Esophagus squamous epithelium (tissue), 5 donors: ENCODE measurements around the gene ATXN1. TPM values are rescaled to one million over a fixed set of nuclear protein-coding genes. Genes with fewer than 3 reads are reported as not detected.

Experiments used
- DNase-seq: peaks from one replicate; lab custom pipeline; 2025; lab: John Stamatoyannopoulos, UW
- H3K27ac ChIP-seq, 4 donors: fragments of 200-600 bp; sonication (generic); one replicate each; pipeline ENCODE4 v1.5.1; 2016 to 2019; ENCODE audit warnings: mild to moderate bottlenecking in 1 of 4
- H3K27me3 ChIP-seq, 4 donors: fragments of 200-600 bp; sonication (generic); 1 replicate in 3 of 4; 2 replicates in 1 of 4; pipeline versions ENCODE4 v1.5.1 to v1.6.0; 2017 to 2021; ENCODE audit warnings: antibody characterized with exemption in 1 of 4
- H3K36me3 ChIP-seq, 3 donors: fragments of 200-600 bp; sonication (generic); one replicate each; pipeline ENCODE4 v1.5.1; 2016 to 2019
- H3K4me1 ChIP-seq, 3 donors: fragments of 200-600 bp; sonication (generic); one replicate each; pipeline ENCODE4 v1.5.1; 2017 to 2019
- H3K4me3 ChIP-seq, 4 donors: fragments of 200-600 bp; sonication (generic); 1 replicate in 3 of 4; 2 replicates in 1 of 4; pipeline ENCODE4 v1.5.1; 2016 to 2019; ENCODE audit warnings: mild to moderate bottlenecking in 2 of 4, moderate library complexity in 1 of 4
- H3K9me3 ChIP-seq, 3 donors: fragments of 200-600 bp; sonication (generic); one replicate each; pipeline ENCODE4 v1.5.1; 2016 to 2019
- CTCF ChIP-seq, 6 experiments: fragments of 450-650 bp in 4 of 6; fragments of 200-600 bp in 2 of 6; sonication (generic) in 2 of 6; IDR thresholded peaks; one replicate each; pipeline ENCODE4 v1.5.1; 2016 to 2019; ENCODE audit warnings: antibody characterized with exemption in 6 of 6, mild to moderate bottlenecking in 4 of 6, moderate library complexity in 4 of 6
- POLR2A ChIP-seq, 4 donors: fragments of 450-650 bp; IDR thresholded peaks; one replicate each; pipeline ENCODE4 v1.6.1; 2017; ENCODE audit warnings: antibody characterized with exemption in 4 of 4, mild to moderate bottlenecking in 4 of 4, moderate library complexity in 3 of 4
- WGBS, 2 donors: methylation state at CpG; one replicate each; pipeline ENCODE4 v1.1.5; 2018; 5-methylcytosine and 5-hydroxymethylcytosine counted together
- intact Hi-C: fragments of 100-400 bp; cut with DNase I; formaldehyde crosslinking; loops from one replicate; pipeline ENCODE4 v1.15.0; 2022
- total RNA-seq, 4 donors: library from RNA; depleted of rRNA; stranded (reverse); fragments of >200 nt; gene quantifications; one replicate each; pipeline ENCODE4 v1.1.0, GENCODE V29; 2016
- donor health status: DM: yes; HTN: yes; CAD: no.

ATXN1 gene
- total RNA-seq, 4 donors from 2014 or later, result 17.5 to 50.5 (median 28.5) TPM

DNA sequence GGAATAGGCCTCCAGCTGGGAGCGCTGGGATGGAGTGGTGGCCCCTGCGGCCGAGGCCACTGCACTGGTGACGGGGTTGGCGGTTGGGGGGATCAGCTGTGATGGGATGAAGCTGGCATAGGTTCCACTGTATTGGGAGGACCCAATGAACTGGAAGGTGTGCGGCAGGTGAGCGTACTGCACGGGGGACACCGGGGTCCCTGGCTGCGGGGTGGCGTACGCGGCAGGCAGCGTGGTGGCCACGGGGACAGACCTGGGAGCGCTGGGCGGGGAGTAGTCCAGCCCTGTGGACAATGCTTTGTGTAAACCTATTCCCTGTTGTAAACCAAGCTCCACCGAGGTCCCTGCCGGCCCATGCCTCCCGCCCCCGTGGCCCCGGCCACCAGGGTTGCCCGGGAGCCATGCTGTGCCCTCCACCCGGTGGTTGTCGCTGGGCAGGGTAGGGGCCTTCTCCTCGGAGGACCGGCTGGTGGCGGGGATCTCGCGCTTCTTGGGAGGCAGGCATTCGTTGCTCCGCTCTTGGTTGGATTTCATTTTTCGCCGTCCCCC is 433.4 kb downstream of the ATXN1 start:
- DNase-seq, result no peak
- intact Hi-C loops, result no loop called here
- 94 to 95% methylated on average over 20 to 27 of the region's 34 CpGs for WGBS, 2 donors

GRCh38 chr6:16326971-16327776 is 434.1 kb downstream of the ATXN1 start:
- no peak overlapping the region for H3K4me3 ChIP-seq
- H3K27me3 ChIP-seq, result no peaks in the 10 kb centered on the region
- TF ChIP-seq CTCF (IDR thresholded peaks at IDR 0.05), result no peak
- TF ChIP-seq POLR2A (IDR thresholded peaks at IDR 0.05), result no peak
- peaks cover 12 to 28% (median 19%) of the 10 kb centered on the region in 3 donors for H3K4me1 ChIP-seq
- intact Hi-C loops, result no loop called here
- DNase-seq, result no peak
- H3K36me3 ChIP-seq, result peaks cover 6 to 33% (median 11%) of the 10 kb centered on the region in 3 donors
- no peak overlapping the region for H3K27ac ChIP-seq
- no peaks in the 10 kb centered on the region for H3K9me3 ChIP-seq
- WGBS, 2 donors, result 93% methylated on average over 12 to 36 of the region's 43 CpGs

More for the DNA sequence above, 433.4 kb downstream of the ATXN1 start:
- H3K4me1 ChIP-seq, result peaks cover 15 to 28% (median 16%) of the 10 kb centered on the region in 3 donors
- TF ChIP-seq POLR2A (IDR thresholded peaks at IDR 0.05), result no peak
- no peak for TF ChIP-seq CTCF (IDR thresholded peaks at IDR 0.05)
- no peaks in the 10 kb centered on the region for H3K27me3 ChIP-seq
- no peaks in the 10 kb centered on the region for H3K9me3 ChIP-seq
- H3K36me3 ChIP-seq, result peaks cover 6 to 33% (median 11%) of the 10 kb centered on the region in 3 donors
- no peak overlapping the region for H3K27ac ChIP-seq
- no peak overlapping the region for H3K4me3 ChIP-seq

GRCh38 chr6:16326531-16326930 is 434.7 kb downstream of the ATXN1 start:
- Histone ChIP-seq H3K27me3 (no peaks in the 10 kb centered on the region), H3K9me3 (no peaks in the 10 kb centered on the region), H3K4me1 (peaks cover 6 to 28% (median 13%) of the 10 kb centered on the region in 3 donors), H3K36me3 (peaks cover 6 to 33% (median 11%) of the 10 kb centered on the region in 3 donors), H3K4me3 (no peak overlapping the region), H3K27ac (no peak overlapping the region)
- TF ChIP-seq CTCF (IDR thresholded peaks at IDR 0.05), result no peak
- no peak for TF ChIP-seq POLR2A (IDR thresholded peaks at IDR 0.05)
- DNase-seq, result no peak
- 92% methylated on average over 12 of the region's 22 CpGs; no CpG with 5 or more reads in 1 of the 2 donors for WGBS, 2 donors
- intact Hi-C loops, result no loop called here

DNA sequence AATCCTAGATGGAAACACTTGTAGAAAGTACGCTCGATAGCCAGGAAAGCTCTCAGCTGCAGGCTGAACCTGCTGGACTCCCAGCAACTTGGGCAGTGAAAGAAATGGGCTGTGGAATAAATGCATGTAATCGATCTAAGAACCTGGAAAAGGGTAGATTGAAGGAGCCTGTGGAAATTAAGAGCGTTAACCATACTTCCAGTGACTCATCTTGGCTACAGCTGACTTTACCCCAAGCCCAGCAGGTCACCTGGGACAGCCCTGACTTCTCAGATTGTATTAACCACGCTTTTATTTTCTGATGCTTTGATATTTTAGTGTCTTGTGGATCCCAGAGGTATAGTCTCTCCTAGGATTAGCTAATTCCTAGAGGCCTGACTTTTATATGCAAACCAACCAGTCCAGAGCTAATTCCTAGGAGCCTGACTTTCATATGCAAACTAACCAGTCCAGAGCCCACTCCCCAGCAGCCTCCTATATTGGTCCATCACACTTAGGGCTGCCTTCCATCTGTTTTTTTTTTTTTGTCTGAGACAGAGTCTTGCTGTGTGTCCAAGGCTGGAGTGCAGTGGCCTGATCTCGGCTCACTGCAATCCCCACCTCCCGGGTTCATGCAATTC is 436.5 kb downstream of the ATXN1 start:
- WGBS, 2 donors, result 87 to 88% methylated on average over 7 of the region's 7 CpGs
- no peak for DNase-seq

More for the DNA sequence above, 436.5 kb downstream of the ATXN1 start:
- TF ChIP-seq POLR2A (IDR thresholded peaks at IDR 0.05) (no peak), CTCF (IDR thresholded peaks at IDR 0.05) (no peak)
- intact Hi-C loops, result no loop called here
- Histone ChIP-seq H3K4me1 (peaks cover 14 to 41% (median 25%) of the 10 kb centered on the region in 3 donors), H3K27ac (no peak overlapping the region), H3K9me3 (no peaks in the 10 kb centered on the region), H3K27me3 (no peaks in the 10 kb centered on the region), H3K4me3 (no peak overlapping the region), H3K36me3 (peaks cover 6 to 33% (median 11%) of the 10 kb centered on the region in 3 donors)
